SK-N-SH (cell line): ENCODE data around the gene SLC22A2. TPM values are rescaled to one million over a fixed set of nuclear protein-coding genes. Genes with fewer than 3 reads are reported as not detected.

ENCODE experiments used
- CTCF ChIA-PET: fragments of 300-600, 350-600 bp; formaldehyde crosslinking; extraction: SDS; loops from one replicate; lab custom pipeline; 2021; lab: Yijun Ruan, JAX
- POLR2A ChIA-PET: fragments of 350-600 bp; sonication (Branson Sonifier 250); formaldehyde crosslinking; extraction: SDS; loops from one replicate; lab custom pipeline; 2020; ENCODE audit warnings: antibody characterized with exemption, inconsistent platforms; lab: Yijun Ruan, JAX
- DNase-seq: peaks from one replicate; pipeline ENCODE4 v3.0.0; 2012
- H2AFZ ChIP-seq: fragments of 200-600 bp; sonication (generic); 2 replicates; pipeline ENCODE4 v1.8.1; 2016; ENCODE audit warnings: antibody characterized with exemption, mild to moderate bottlenecking, low read depth
- H3F3A ChIP-seq: fragments of 200-600 bp; sonication (generic); replicated peaks from 2 replicates; pipeline ENCODE3; 2016; ENCODE audit warnings: antibody characterized with exemption, mild to moderate bottlenecking; ENCODE audit not compliant: insufficient read depth
- H3K27ac ChIP-seq, 2 experiments: fragments of 200-500 bp in 1 of 2; fragments of 200-600 bp in 1 of 2; sonication (Bioruptor generic) in 1 of 2; sonication (generic), shearing (Covaris generic) in 1 of 2; 2 replicates each; pipeline versions ENCODE4 v1.5.1 to v1.6.1; 2014 to 2016; ENCODE audit warnings: low read depth in 2 of 2, inconsistent platforms in 1 of 2, low read length in 1 of 2, mild to moderate bottlenecking in 1 of 2, mixed read lengths in 1 of 2
- H3K27me3 ChIP-seq: fragments of 200-600 bp; sonication (generic), shearing (Covaris generic); 2 replicates; pipeline ENCODE4 v1.6.1; 2016; ENCODE audit warnings: mixed run types; ENCODE audit not compliant: insufficient read depth
- H3K36me3 ChIP-seq, 2 experiments: fragments of 200-500 bp in 1 of 2; fragments of 200-600 bp in 1 of 2; sonication (Bioruptor generic) in 1 of 2; sonication (generic) in 1 of 2; replicated peaks in 1 of 2; 2 replicates each; pipeline versions ENCODE3 to v1.5.1; 2014 to 2016; ENCODE audit warnings: low read length in 1 of 2, mild to moderate bottlenecking in 1 of 2; ENCODE audit not compliant: insufficient read depth in 2 of 2, control insufficient read depth in 1 of 2
- H3K4me1 ChIP-seq, 2 experiments: fragments of 200-500 bp in 1 of 2; fragments of 200-600 bp in 1 of 2; sonication (Bioruptor generic) in 1 of 2; sonication (generic), shearing (Covaris generic) in 1 of 2; 2 replicates each; pipeline versions ENCODE4 v1.5.1 to v1.6.1; 2014 to 2016; ENCODE audit warnings: low read depth in 1 of 2, low read length in 1 of 2, mixed run types in 1 of 2; ENCODE audit not compliant: insufficient read depth in 2 of 2, control insufficient read depth in 1 of 2
- H3K4me2 ChIP-seq: fragments of 200-600 bp; sonication (generic), shearing (Covaris generic); 2 replicates; pipeline ENCODE4 v1.6.1; 2017; ENCODE audit warnings: mixed run types
- H3K4me3 ChIP-seq, 2 experiments: fragments of 200-500 bp in 1 of 2; fragments of 200-600 bp in 1 of 2; sonication (Bioruptor generic) in 1 of 2; sonication (generic), shearing (Covaris generic) in 1 of 2; 2 replicates each; pipeline versions ENCODE4 v1.5.1 to v1.8.1; 2014 to 2016; ENCODE audit warnings: low read depth in 2 of 2, inconsistent platforms in 1 of 2, low read length in 1 of 2, mild to moderate bottlenecking in 1 of 2, mixed read lengths in 1 of 2, moderate library complexity in 1 of 2
- H3K79me2 ChIP-seq: fragments of 200-600 bp; sonication (generic); 2 replicates; pipeline ENCODE4 v1.8.1; 2017; ENCODE audit warnings: mild to moderate bottlenecking; ENCODE audit not compliant: insufficient read depth
- H3K9ac ChIP-seq: fragments of 200-600 bp; sonication (generic); 2 replicates; pipeline ENCODE4 v1.6.1; 2017; ENCODE audit warnings: mixed run types
- H3K9me2 ChIP-seq: fragments of 200-600 bp; sonication (generic); 2 replicates; pipeline ENCODE4 v1.6.1; 2017; ENCODE audit warnings: mixed run types
- H3K9me3 ChIP-seq: fragments of 200-600 bp; sonication (generic); 2 replicates; pipeline ENCODE4 v1.6.1; 2017; ENCODE audit warnings: mixed run types, mild to moderate bottlenecking, moderate library complexity
- H4K20me1 ChIP-seq: fragments of 200-600 bp; sonication (generic); 2 replicates; pipeline ENCODE4 v1.6.1; 2017; ENCODE audit warnings: mild to moderate bottlenecking, mixed run types; ENCODE audit not compliant: insufficient read depth
- EZH2phosphoT487 ChIP-seq: fragments of 200-600 bp; sonication (generic); IDR thresholded peaks from 2 replicates; pipeline ENCODE4 v1.6.1; 2017; ENCODE audit warnings: low read depth, mixed run types, mild to moderate bottlenecking, antibody characterized with exemption, moderate library complexity, borderline replicate concordance
- FOXJ3 ChIP-seq: sonication (generic); formaldehyde crosslinking; IDR thresholded peaks from 2 replicates; pipeline ENCODE4 v1.5.1; 2020; ENCODE audit warnings: mild to moderate bottlenecking, missing genetic modification reagents
- GABPA ChIP-seq: IDR thresholded peaks from 2 replicates; pipeline ENCODE4 v1.4.0; 2012; ENCODE audit warnings: low read depth, mild to moderate bottlenecking
- MXI1 ChIP-seq: IDR thresholded peaks from 2 replicates; pipeline ENCODE4 v1.6.1; 2012; ENCODE audit warnings: mild to moderate bottlenecking, low read depth, low read length, improper control_type of control experiment
- RAD21 ChIP-seq: IDR thresholded peaks from 2 replicates; pipeline ENCODE4 v1.6.1; 2012; ENCODE audit warnings: mild to moderate bottlenecking, low read length
- RFX5 ChIP-seq: IDR thresholded peaks from 2 replicates; pipeline ENCODE4 v1.6.1; 2012; ENCODE audit warnings: mild to moderate bottlenecking, improper control_type of control experiment, low read length
- SMC3 ChIP-seq: IDR thresholded peaks from 2 replicates; pipeline ENCODE4 v1.6.1; 2012; ENCODE audit warnings: low read depth, low read length, improper control_type of control experiment
- TCF12 ChIP-seq: IDR thresholded peaks from 2 replicates; pipeline ENCODE4 v1.4.0; 2012
- WGBS: methylation state at CpG from one replicate; pipeline ENCODE4 v1.1.6; 2017; ENCODE audit warnings: low lambda C conversion rate; 5-methylcytosine and 5-hydroxymethylcytosine counted together
- polyA plus RNA-seq, 3 experiments: library from polyadenylated mRNA; depleted of rRNA; stranded (reverse); fragments of >200 nt; gene quantifications; 2 replicates each; pipeline ENCODE4 v1.2.3, GENCODE V29; 2012
- TF ChIP-seq, protein P1 (sequence below): fragments of 150-350 bp; IDR thresholded peaks from 2 replicates; pipeline ENCODE4 v1.6.1; 2016; ENCODE audit warnings: mild to moderate bottlenecking, low read depth, low read length
- TF ChIP-seq, protein P2 (sequence below): fragments of 150-350 bp; IDR thresholded peaks from 2 replicates; pipeline ENCODE4 v1.6.1; 2017; ENCODE audit warnings: antibody characterized with exemption, low read length, low read depth, borderline replicate concordance

SLC22A2 gene
- polyA plus RNA-seq, 1 of the 3 experiments (the other 2 are of a cell fraction): not detected

DNA sequence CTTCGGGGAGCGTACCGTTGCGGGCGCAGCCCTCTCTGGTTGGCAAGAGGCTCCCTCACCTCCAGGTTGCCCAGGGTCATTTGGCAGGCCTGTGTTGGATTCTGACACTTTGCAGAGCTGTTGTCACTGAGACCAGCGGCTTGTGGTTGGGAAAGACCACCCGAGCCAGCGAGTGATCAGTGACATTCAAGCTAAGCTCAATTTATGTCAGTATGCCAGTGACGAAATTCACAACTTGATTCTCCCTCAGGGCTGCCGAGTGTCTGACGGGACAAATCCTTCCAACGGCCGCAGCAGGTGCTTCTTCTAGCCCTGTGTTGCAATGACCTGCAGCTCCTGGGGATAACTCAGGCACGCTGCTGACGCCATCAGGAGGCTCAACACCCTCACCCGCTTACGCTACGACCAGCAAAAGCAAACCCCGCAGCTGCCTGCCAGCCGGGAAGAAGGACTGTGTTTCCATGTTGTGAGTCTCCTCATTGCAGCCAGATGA lies 16.9 kb upstream of the SLC22A2 start:
- H3K27ac ChIP-seq: no peak overlapping the region
- ChIA-PET CTCF (no interaction called here), POLR2A (no interaction called here)
- no peak overlapping the region for H3K4me2 ChIP-seq
- no peak overlapping the region for H2AFZ ChIP-seq
- no peak overlapping the region for H3K4me3 ChIP-seq
- no peak for DNase-seq
- H3K9ac ChIP-seq: no peak overlapping the region
- H3K9me3 ChIP-seq: no peaks in the 10 kb centered on the region
- no peaks in the 10 kb centered on the region for H3F3A ChIP-seq
- peaks cover 33% of the 10 kb centered on the region; the same call in 1 of the 2 replicates for H3K27me3 ChIP-seq
- H3K36me3 ChIP-seq: no peaks in the 10 kb centered on the region
- no peaks in the 10 kb centered on the region for H3K4me1 ChIP-seq
- H3K9me2 ChIP-seq: no peaks in the 10 kb centered on the region
- H4K20me1 ChIP-seq: no peaks in the 10 kb centered on the region
- H3K79me2 ChIP-seq: no peaks in the 10 kb centered on the region
- no peak for TF ChIP-seq MXI1
- TF ChIP-seq GABPA: no peak
- TF ChIP-seq FOXJ3 (CRISPR knock-in tag): no peak
- TF ChIP-seq, protein P1, sequence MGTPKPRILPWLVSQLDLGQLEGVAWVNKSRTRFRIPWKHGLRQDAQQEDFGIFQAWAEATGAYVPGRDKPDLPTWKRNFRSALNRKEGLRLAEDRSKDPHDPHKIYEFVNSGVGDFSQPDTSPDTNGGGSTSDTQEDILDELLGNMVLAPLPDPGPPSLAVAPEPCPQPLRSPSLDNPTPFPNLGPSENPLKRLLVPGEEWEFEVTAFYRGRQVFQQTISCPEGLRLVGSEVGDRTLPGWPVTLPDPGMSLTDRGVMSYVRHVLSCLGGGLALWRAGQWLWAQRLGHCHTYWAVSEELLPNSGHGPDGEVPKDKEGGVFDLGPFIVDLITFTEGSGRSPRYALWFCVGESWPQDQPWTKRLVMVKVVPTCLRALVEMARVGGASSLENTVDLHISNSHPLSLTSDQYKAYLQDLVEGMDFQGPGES: no peak
- WGBS: 20% methylated on average over 6 of the region's 20 CpGs

DNA sequence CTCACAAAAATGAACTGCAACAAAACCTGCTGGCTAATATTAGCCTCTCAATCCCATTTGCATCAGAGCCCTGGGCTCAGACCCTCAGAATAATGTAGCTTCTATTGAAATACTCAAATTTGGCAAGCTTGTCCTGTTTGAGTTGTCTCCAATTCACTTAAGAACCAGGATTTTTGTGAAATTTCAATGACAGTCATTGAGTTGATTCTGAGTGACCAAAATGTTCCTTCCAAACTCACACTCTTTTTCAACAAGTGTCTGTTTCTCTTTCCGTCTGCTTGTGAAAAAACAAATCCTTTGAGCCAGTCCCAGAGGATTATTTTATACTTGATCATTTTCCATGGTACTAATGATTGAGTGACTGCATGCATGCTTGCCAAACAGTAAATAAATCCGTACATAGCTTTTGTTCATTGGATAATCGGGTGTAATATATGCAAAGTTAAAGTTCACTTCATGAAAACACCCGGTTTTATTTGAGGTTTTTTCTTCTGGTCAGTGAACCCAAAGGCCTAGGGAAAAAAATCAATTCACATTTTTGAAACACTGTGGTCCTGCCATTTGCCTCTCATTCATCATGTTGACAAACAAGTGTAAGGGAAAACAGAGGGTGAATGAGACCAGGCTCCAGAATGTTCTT lies 16.4 kb upstream of the SLC22A2 start:
- Histone ChIP-seq H3K79me2 (no peaks in the 10 kb centered on the region), H3K4me2 (no peak overlapping the region), H3K4me3 (no peak overlapping the region), H3K27ac (no peak overlapping the region), H3K9ac (no peak overlapping the region), H4K20me1 (no peaks in the 10 kb centered on the region), H3K9me2 (no peaks in the 10 kb centered on the region), H3K27me3 (peaks cover 38% of the 10 kb centered on the region; the same call in 1 of the 2 replicates), H3K4me1 (no peaks in the 10 kb centered on the region), H2AFZ (no peak overlapping the region), H3K9me3 (no peaks in the 10 kb centered on the region), H3K36me3 (no peaks in the 10 kb centered on the region), H3F3A (no peaks in the 10 kb centered on the region)
- POLR2A ChIA-PET: no interaction called here
- 19% methylated on average over 4 of the region's 4 CpGs for WGBS
- CTCF ChIA-PET: no interaction called here
- DNase-seq: no peak
- TF ChIP-seq EZH2phosphoT487 (no peak), MXI1 (no peak), RAD21 (no peak), SMC3 (no peak), RFX5 (no peak), TCF12 (no peak)
- TF ChIP-seq, protein P2, sequence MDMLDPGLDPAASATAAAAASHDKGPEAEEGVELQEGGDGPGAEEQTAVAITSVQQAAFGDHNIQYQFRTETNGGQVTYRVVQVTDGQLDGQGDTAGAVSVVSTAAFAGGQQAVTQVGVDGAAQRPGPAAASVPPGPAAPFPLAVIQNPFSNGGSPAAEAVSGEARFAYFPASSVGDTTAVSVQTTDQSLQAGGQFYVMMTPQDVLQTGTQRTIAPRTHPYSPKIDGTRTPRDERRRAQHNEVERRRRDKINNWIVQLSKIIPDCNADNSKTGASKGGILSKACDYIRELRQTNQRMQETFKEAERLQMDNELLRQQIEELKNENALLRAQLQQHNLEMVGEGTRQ: no peak
